Activated T-helper 2 cell treated with anti-CD3 and anti-CD28 coated beads, Interferon-gamma antibody, Interleukin-2, Interleukin-4, amounts not matched to agents 10 μg/mL and 5 μg/mL and 100 μg/mL, durations not matched to agents 14 hours and 24 hours and 36 hours (primary cell): ENCODE measurements around the gene GLB1L2. TPM values are rescaled to one million over a fixed set of nuclear protein-coding genes. Genes with fewer than 3 reads are reported as not detected.
"Not testable (repeated sequence)": the region's sequence is repeated elsewhere in the genome, so short reads cannot be mapped to it uniquely, and the experiment has no call there.

ENCODE experiments used
- DNase-seq: peaks from one replicate; pipeline ENCODE4 v3.0.0; 2021; ENCODE audit warnings: low spot score
- H3K27ac Mint-ChIP-seq: one replicate; pipeline ENCODE4 v1.8.0; 2021; ENCODE audit warnings: mixed read lengths
- H3K27me3 Mint-ChIP-seq: one replicate; pipeline ENCODE4 v1.8.0; 2021; ENCODE audit warnings: low read depth, mixed read lengths
- H3K36me3 Mint-ChIP-seq: one replicate; pipeline ENCODE4 v1.8.0; 2021; ENCODE audit warnings: low read depth, mixed read lengths
- H3K4me1 Mint-ChIP-seq: one replicate; pipeline ENCODE4 v1.8.0; 2021; ENCODE audit warnings: low read depth, mixed read lengths
- H3K4me3 Mint-ChIP-seq: one replicate; pipeline ENCODE4 v1.8.0; 2021; ENCODE audit warnings: low read depth, mild to moderate bottlenecking, moderate library complexity, mixed read lengths
- H3K9me3 Mint-ChIP-seq: one replicate; pipeline ENCODE4 v1.8.0; 2021; ENCODE audit warnings: mixed read lengths
- intact Hi-C: fragments of 100-400 bp; cut with micrococcal nuclease; formaldehyde crosslinking; loops from one replicate; pipeline ENCODE4 v1.15.1; 2023
- total RNA-seq: library from RNA; stranded (reverse); gene quantifications from 2 replicates; pipeline ENCODE4 v1.2.3, GENCODE V29; 2022

Gene GLB1L2
- total RNA-seq, 1 donor from 2014 or later = 3.1 TPM

- peaks cover 10% of the 10 kb centered on the region for H3K4me1 Mint-ChIP-seq
- no peak overlapping the region for H3K27ac Mint-ChIP-seq
- H3K9me3 Mint-ChIP-seq = no peaks in the 10 kb centered on the region
- no peak overlapping the region for H3K4me3 Mint-ChIP-seq
- intact Hi-C loops = no loop called here
- DNase-seq = no peak
- no peaks in the 10 kb centered on the region for H3K27me3 Mint-ChIP-seq
- peaks cover 20% of the 10 kb centered on the region for H3K36me3 Mint-ChIP-seq
These were observed 38.4 kb upstream of the GLB1L2 start for GRCh38 chr11:134293119-134294113.

DNA sequence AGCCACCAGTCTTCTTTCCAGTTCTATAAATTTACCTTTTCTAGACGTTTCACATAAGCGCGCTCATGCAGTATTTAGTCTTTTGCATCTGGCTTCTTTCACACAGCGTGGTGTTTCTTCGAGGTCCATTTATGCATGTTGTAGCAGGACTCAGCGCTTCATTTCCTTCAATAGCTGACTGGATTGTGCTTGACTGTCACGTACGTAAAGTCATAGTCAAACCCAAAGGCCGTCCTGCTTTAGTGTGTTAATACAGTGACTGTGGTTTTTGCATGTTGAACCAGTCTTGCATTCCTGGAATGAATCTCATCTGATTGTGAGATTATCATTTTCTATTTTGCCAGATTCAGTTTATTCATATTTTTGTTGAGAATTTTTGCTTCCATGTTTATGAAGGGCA, 37.1 kb upstream of the GLB1L2 start:
- no peaks in the 10 kb centered on the region for H3K9me3 Mint-ChIP-seq
- intact Hi-C loops = no loop called here
- H3K4me3 Mint-ChIP-seq = no peak overlapping the region
- H3K27ac Mint-ChIP-seq = no peak overlapping the region
- no peaks in the 10 kb centered on the region for H3K27me3 Mint-ChIP-seq
- peaks cover 27% of the 10 kb centered on the region for H3K36me3 Mint-ChIP-seq
- peaks cover 8% of the 10 kb centered on the region for H3K4me1 Mint-ChIP-seq
- no peak for DNase-seq

DNA sequence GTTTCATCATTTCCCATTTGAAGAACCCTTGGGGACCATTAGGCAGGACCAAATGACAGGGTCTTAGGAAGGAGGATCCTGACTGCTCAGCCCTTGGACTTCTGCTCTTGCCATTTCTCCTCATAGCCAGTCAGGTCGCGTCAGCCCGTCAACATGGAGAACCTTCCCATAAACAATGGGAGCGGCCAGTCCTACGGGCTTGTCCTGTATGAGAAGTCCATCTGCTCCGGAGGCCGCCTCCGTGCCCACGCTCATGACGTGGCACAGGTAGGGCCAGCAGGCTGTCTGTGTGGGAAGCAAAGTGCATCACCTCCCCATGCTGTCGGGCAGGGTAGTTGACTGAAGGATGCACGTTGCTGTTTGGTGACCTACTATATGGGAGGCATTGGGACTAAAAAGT, 19.6 kb upstream of the GLB1L2 start:
- DNase-seq = no peak
- no peak overlapping the region for H3K4me3 Mint-ChIP-seq
- no peaks in the 10 kb centered on the region for H3K27me3 Mint-ChIP-seq
- no peak overlapping the region for H3K27ac Mint-ChIP-seq
- no peaks in the 10 kb centered on the region for H3K4me1 Mint-ChIP-seq
- peaks cover 21% of the 10 kb centered on the region for H3K36me3 Mint-ChIP-seq
- intact Hi-C loops = no loop called here
- H3K9me3 Mint-ChIP-seq = peaks cover 6% of the 10 kb centered on the region

DNA sequence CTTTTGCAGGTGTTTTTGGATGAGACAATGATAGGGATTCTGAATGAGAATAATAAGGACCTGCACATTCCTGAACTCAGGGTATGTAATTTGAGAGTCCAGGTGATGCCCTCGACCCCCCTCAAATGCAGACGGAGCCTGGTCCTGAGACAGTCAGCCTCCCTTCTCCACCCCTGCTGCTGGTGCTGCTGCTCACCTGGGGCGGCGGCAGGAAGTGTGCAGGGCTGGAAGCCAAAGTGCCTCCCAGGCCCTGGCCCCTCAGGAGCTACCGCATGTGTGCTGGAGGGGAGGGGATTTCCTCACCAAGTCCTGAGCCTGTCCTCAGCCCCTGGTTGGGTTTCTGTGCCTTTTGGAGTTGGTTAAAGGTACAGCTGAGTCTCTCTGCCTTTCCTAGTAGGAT, 19.0 kb upstream of the GLB1L2 start:
- H3K36me3 Mint-ChIP-seq = peaks cover 21% of the 10 kb centered on the region
- H3K4me1 Mint-ChIP-seq = no peaks in the 10 kb centered on the region
- no peak overlapping the region for H3K4me3 Mint-ChIP-seq
- peaks cover 11% of the 10 kb centered on the region for H3K9me3 Mint-ChIP-seq
- no peaks in the 10 kb centered on the region for H3K27me3 Mint-ChIP-seq
- DNase-seq = no peak
- intact Hi-C loops = no loop called here
- no peak overlapping the region for H3K27ac Mint-ChIP-seq

DNA sequence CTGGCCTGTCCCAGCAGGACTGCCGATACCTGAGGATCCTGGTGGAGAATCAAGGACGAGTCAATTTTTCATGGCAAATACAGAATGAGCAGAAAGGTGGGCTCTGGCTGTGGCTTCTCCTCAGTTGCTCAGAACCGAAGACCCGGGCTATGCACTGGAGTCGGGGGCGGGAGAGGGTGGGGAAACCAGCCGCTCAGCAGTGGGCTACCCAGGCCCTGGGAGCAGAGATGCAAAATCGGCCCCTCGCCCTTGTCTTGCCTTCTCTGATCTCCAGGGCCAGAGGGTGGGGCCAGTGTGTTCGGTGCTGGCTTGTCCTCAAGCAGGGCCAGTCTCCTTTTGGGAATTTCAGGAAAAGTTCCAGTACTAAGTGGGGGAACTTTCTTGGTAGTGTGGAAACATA, 18.4 kb upstream of the GLB1L2 start:
- Mint-ChIP-seq H3K27ac (no peak overlapping the region), H3K4me3 (no peak overlapping the region), H3K4me1 (no peaks in the 10 kb centered on the region), H3K9me3 (peaks cover 14% of the 10 kb centered on the region), H3K27me3 (no peaks in the 10 kb centered on the region), H3K36me3 (peaks cover 24% of the 10 kb centered on the region)
- intact Hi-C loops = no loop called here
- no peak for DNase-seq

GRCh38 chr11:134313821-134314607, 17.8 kb upstream of the GLB1L2 start:
- H3K27ac Mint-ChIP-seq = no peak overlapping the region
- peaks cover 15% of the 10 kb centered on the region for H3K9me3 Mint-ChIP-seq
- intact Hi-C loops = no loop called here
- H3K4me3 Mint-ChIP-seq = no peak overlapping the region
- no peak for DNase-seq
- H3K4me1 Mint-ChIP-seq = no peaks in the 10 kb centered on the region
- H3K36me3 Mint-ChIP-seq = peaks cover 30% of the 10 kb centered on the region
- H3K27me3 Mint-ChIP-seq = no peaks in the 10 kb centered on the region

DNA sequence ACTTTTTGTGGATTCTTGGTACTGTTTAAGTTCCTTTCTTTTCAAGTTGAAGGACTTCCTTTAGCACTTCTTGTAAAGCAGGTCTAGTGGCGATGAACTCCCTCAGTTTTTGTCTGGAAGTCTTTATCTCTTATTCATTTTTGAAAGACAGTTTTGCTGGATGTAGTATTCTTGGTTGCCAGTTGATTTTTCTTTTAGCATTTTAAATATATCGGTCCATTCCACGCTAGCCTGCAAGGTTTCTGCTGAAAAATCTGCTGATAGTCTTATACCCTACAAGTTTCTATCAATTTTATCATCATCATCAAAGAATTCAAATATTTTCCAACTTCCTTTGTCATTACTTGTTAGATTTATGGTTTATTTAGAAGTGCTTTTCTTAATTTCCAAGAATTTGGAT, 14.7 kb upstream of the GLB1L2 start:
- Mint-ChIP-seq H3K4me1 (no peaks in the 10 kb centered on the region), H3K27ac (no peak overlapping the region), H3K9me3 (peaks cover 36% of the 10 kb centered on the region), H3K27me3 (no peaks in the 10 kb centered on the region), H3K4me3 (no peak overlapping the region), H3K36me3 (peaks cover 44% of the 10 kb centered on the region)
- intact Hi-C loops = no loop called here
- DNase-seq = no peak

DNA sequence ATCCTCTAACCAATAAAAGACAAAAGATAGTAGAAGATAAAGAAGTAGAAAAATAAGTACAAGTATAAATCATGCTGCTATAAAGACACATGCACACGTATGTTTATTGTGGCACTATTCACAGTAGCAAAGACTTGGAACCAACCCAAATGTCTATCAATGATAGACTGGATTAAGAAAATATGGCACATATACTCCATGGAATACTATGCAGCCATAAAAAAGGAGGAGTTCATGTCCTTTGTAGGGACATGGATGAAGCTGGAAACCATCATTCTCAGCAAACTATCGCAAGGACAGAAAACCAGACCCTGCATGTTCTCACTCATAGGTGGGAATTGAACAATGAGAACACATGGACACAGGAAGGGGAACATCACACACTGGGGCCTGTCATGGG, 10.4 kb upstream of the GLB1L2 start:
- DNase-seq, H3K4me1 Mint-ChIP-seq, H3K4me3 Mint-ChIP-seq, H3K27ac Mint-ChIP-seq, intact Hi-C loops, H3K27me3 Mint-ChIP-seq: not testable (repeated sequence)
- Mint-ChIP-seq H3K36me3 (peaks cover 44% of the 10 kb centered on the region), H3K9me3 (peaks cover 36% of the 10 kb centered on the region)

DNA sequence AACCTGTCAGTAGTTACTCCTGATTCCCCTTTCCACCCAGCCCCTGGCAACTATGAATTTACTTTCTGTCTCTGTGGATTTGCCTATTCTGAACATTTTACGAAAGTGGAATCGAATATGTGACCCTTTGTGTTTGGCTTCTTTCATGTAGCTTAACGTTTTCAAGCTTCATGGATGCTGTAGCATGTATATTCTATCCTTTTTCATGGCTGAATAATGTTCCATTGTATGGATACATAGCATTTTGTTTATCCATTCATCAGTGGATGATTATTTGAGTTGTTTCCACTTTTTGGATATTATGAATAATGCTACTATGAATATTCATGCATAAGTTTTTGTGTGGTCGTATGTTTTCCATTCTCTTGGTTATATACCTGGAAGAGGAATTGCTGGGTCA, 9.2 kb upstream of the GLB1L2 start:
- intact Hi-C loops = no loop called here
- no peak overlapping the region for H3K27ac Mint-ChIP-seq

GRCh38 chr11:134328433-134328832, 3.4 kb upstream of the GLB1L2 start:
- no peak for DNase-seq
- intact Hi-C loops = no loop called here
- H3K9me3 Mint-ChIP-seq = no peaks in the 10 kb centered on the region
- no peak overlapping the region for H3K27ac Mint-ChIP-seq
- no peak overlapping the region for H3K4me3 Mint-ChIP-seq
- H3K27me3 Mint-ChIP-seq = peaks cover 32% of the 10 kb centered on the region
- peaks cover 9% of the 10 kb centered on the region for H3K4me1 Mint-ChIP-seq
- no peaks in the 10 kb centered on the region for H3K36me3 Mint-ChIP-seq

More for the DNA sequence above, 9.2 kb upstream of the GLB1L2 start:
- Mint-ChIP-seq H3K27me3 (no peaks in the 10 kb centered on the region), H3K4me1 (no peaks in the 10 kb centered on the region), H3K9me3 (peaks cover 27% of the 10 kb centered on the region), H3K36me3 (peaks cover 34% of the 10 kb centered on the region), H3K4me3 (no peak overlapping the region)
- DNase-seq = no peak

- Mint-ChIP-seq H3K9me3 (no peaks in the 10 kb centered on the region), H3K4me1 (peaks cover 9% of the 10 kb centered on the region), H3K36me3 (no peaks in the 10 kb centered on the region), H3K27ac (no peak overlapping the region), H3K27me3 (peaks cover 50% of the 10 kb centered on the region), H3K4me3 (peak overlapping the region; percentile 77)
- no peak for DNase-seq
- intact Hi-C loops = loop anchor here (1.0 to 5.0 kb wide), 3 partner anchors 55 to 403 kb away; partner anchors contain the start of genes ACAD8 and THYN1
These were observed 1.0 kb upstream of the GLB1L2 start for GRCh38 chr11:134330611-134331353.

DNA sequence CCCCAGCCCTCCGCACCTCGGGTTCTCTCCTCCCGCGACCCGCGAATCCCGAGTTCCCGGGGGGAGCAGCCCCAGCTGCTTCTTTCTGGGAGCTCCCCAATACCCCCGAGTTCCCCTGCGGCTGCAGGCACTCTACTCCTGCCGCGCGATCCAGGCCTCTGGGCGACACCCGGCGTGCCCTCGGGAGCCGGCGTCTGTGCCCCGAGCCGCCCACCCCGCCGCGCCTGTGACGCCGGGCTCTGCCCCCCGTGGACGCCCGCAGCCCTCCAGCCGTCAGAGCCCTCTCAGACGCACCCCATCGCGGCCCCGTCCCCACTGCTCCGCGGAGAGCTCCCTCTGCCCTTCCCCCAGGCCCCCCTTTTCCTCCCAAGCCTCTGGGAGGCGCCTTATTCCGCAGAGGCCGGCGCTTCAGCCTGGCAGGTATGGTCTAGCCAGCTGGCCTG, 422 bp downstream of the GLB1L2 start:
- no peak for DNase-seq
- peak overlapping the region; percentile 71 for H3K4me3 Mint-ChIP-seq
- no peaks in the 10 kb centered on the region for H3K36me3 Mint-ChIP-seq
- peaks cover 9% of the 10 kb centered on the region for H3K4me1 Mint-ChIP-seq
- no peak overlapping the region for H3K27ac Mint-ChIP-seq
- peaks cover 50% of the 10 kb centered on the region for H3K27me3 Mint-ChIP-seq
- no peaks in the 10 kb centered on the region for H3K9me3 Mint-ChIP-seq
- intact Hi-C loops = loop anchor here (5.0 kb wide), 1 partner anchor 405 kb away; no protein-coding TSS in a partner anchor
